HepG2 (cell line): ENCODE results near the gene PRPSAP1. TPM values are rescaled to one million over a fixed set of nuclear protein-coding genes. Genes with fewer than 3 reads are reported as not detected.

Experiments used
- AGO1 ChIP-seq: fragments of 200-400 bp; formaldehyde crosslinking; IDR thresholded peaks from 2 replicates; pipeline ENCODE4 v1.6.1; 2017; ENCODE audit warnings: mild to moderate bottlenecking, low read depth, low read length, moderate library complexity; ENCODE audit not compliant: poor library complexity, severe bottlenecking
- ATF4 ChIP-seq, 2 experiments: fragments of 450-650 bp in 1 of 2; sonication (generic) in 1 of 2; formaldehyde crosslinking; IDR thresholded peaks; 2 replicates each; pipeline versions ENCODE4 v1.5.0 to v1.8.0; 2020 to 2022; ENCODE audit warnings: mild to moderate bottlenecking in 1 of 2, missing genetic modification reagents in 1 of 2
- DNMT3B ChIP-seq: conservative IDR thresholded peaks from 2 replicates; pipeline ENCODE4 v1.6.1; 2016; ENCODE audit warnings: missing biosample characterization, control low read depth
- FOXO1 ChIP-seq: sonication (generic); formaldehyde crosslinking; IDR thresholded peaks from 2 replicates; pipeline ENCODE4 v1.4.0; 2020; ENCODE audit warnings: missing genetic modification reagents
- LBX2 ChIP-seq: sonication (generic); formaldehyde crosslinking; IDR thresholded peaks from 2 replicates; pipeline ENCODE4 v1.5.0; 2020; ENCODE audit warnings: missing genetic modification reagents, mild to moderate bottlenecking, borderline replicate concordance
- MXD1 ChIP-seq: sonication (generic); formaldehyde crosslinking; IDR thresholded peaks from 2 replicates; pipeline ENCODE4 v1.4.0; 2020; ENCODE audit warnings: mild to moderate bottlenecking, missing genetic modification reagents
- MXD4 ChIP-seq: IDR thresholded peaks from 2 replicates; pipeline ENCODE4 v1.6.1; 2016; ENCODE audit warnings: mild to moderate bottlenecking, missing biosample characterization, missing genetic modification reagents
- RORA ChIP-seq: sonication (generic); formaldehyde crosslinking; IDR thresholded peaks from 2 replicates; pipeline ENCODE4 v1.5.0; 2020; ENCODE audit warnings: mild to moderate bottlenecking, missing genetic modification reagents, moderate library complexity
- STAG1 ChIP-seq: sonication (generic); formaldehyde crosslinking; IDR thresholded peaks from 2 replicates; pipeline ENCODE4 v1.4.0; 2020; ENCODE audit warnings: missing genetic modification reagents
- TGIF2 ChIP-seq: IDR thresholded peaks from 2 replicates; pipeline ENCODE4 v1.6.1; 2016; ENCODE audit warnings: control low read depth, missing compliant biosample characterization
- ZGPAT ChIP-seq: IDR thresholded peaks from 2 replicates; pipeline ENCODE4 v1.6.1; 2016; ENCODE audit warnings: mild to moderate bottlenecking
- ZNF205 ChIP-seq: IDR thresholded peaks from 2 replicates; pipeline ENCODE4 v1.6.1; 2018; ENCODE audit warnings: missing biosample characterization, missing genetic modification reagents
- ZNF367 ChIP-seq: sonication (generic); formaldehyde crosslinking; IDR thresholded peaks from 2 replicates; pipeline ENCODE4 v1.4.0; 2020; ENCODE audit warnings: missing genetic modification reagents, borderline replicate concordance
- ZNF773 ChIP-seq: sonication (generic); formaldehyde crosslinking; IDR thresholded peaks from 2 replicates; pipeline ENCODE4 v1.4.0; 2020; ENCODE audit warnings: missing genetic modification reagents, borderline replicate concordance
- ZNF781 ChIP-seq: sonication (generic); formaldehyde crosslinking; IDR thresholded peaks from 2 replicates; pipeline ENCODE4 v1.5.1; 2020; ENCODE audit warnings: borderline replicate concordance, mild to moderate bottlenecking, missing genetic modification reagents; ENCODE audit errors: not compliant biosample characterization
- polyA plus RNA-seq, 8 experiments: library from polyadenylated mRNA; depleted of rRNA in 3 of 8; stranded (reverse) in 7 of 8; unstranded in 1 of 8; fragments of >200 nt; fragmentation: Illumina TruSeq in 4 of 8; extraction: Trizol in 4 of 8; gene quantifications; 2 replicates each; pipeline versions ENCODE4 v1.2.1 to v1.2.3, GENCODE V29; 2011 to 2016; ENCODE audit warnings: low read depth in 4 of 8, missing spikeins in 1 of 8, mixed read lengths in 1 of 8; ENCODE audit not compliant: insufficient read depth in 1 of 8
- total RNA-seq, 5 experiments: library from RNA; depleted of rRNA; stranded (reverse); fragments of >200 nt; fragmentation: Illumina TruSeq; extraction: Trizol; gene quantifications; 2 replicates each; pipeline ENCODE4 v1.2.3, GENCODE V29; 2016; ENCODE audit warnings: low read depth in 1 of 5
- TF ChIP-seq, protein P1 (sequence below): sonication (generic); formaldehyde crosslinking; IDR thresholded peaks from 2 replicates; pipeline ENCODE4 v1.5.0; 2020; ENCODE audit warnings: missing genetic modification reagents, mild to moderate bottlenecking, borderline replicate concordance
- TF ChIP-seq, protein P2 (sequence below): sonication (generic); formaldehyde crosslinking; IDR thresholded peaks from 2 replicates; pipeline ENCODE4 v1.5.0; 2020; ENCODE audit warnings: missing genetic modification reagents
- TF ChIP-seq, protein P3 (sequence below): sonication (generic); formaldehyde crosslinking; IDR thresholded peaks from 2 replicates; pipeline ENCODE4 v1.4.0; 2020; ENCODE audit warnings: missing genetic modification reagents
- TF ChIP-seq, protein P4 (sequence below): sonication (generic); formaldehyde crosslinking; IDR thresholded peaks from 2 replicates; pipeline ENCODE4 v1.4.0; 2020; ENCODE audit warnings: missing genetic modification reagents, mild to moderate bottlenecking, borderline replicate concordance

PRPSAP1 gene
- total and polyA plus RNA-seq, 2 of the 13 experiments (the other 11 are each of a cell fraction or from before 2014, with no cell fraction given) = 91.1 to 314 TPM

DNA sequence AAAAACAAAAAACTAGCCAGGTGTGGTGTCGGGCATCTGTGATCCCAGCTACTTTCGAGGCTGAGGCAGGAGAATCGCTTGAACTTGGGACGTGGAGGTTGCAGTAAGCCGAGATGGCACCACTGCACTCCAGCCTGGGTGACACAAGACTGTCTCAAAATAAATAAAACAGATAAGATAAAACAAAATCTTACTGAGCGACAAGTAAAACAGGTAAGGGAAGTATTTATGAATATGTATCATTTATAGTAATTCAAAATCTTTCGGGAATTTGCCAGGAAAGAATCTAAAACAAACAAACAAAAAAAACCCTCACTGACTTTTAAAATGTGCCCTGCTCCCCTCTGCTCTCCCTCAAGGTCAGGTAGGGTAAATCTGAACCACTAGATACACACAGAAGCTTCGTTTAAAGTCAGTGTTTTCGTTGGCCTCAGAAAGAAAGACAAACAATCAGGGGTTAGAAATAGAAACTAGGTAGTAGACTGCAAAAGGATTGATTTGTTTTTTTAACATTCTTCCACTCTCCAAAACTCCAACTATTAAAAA lies 2.1 kb downstream of the PRPSAP1 start (continued):
- TF ChIP-seq, protein P1, sequence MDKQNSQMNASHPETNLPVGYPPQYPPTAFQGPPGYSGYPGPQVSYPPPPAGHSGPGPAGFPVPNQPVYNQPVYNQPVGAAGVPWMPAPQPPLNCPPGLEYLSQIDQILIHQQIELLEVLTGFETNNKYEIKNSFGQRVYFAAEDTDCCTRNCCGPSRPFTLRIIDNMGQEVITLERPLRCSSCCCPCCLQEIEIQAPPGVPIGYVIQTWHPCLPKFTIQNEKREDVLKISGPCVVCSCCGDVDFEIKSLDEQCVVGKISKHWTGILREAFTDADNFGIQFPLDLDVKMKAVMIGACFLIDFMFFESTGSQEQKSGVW (CRISPR knock-in tag) = no peak
- no peak for TF ChIP-seq RORA (CRISPR knock-in tag)
- no peak; the same call in 1 of the 2 replicates for TF ChIP-seq ZNF205
- TF ChIP-seq ZGPAT (CRISPR knock-in tag) = peak; percentile 25; the same call in 1 of the 2 replicates
- TF ChIP-seq ATF4 (CRISPR knock-in tag; IDR thresholded peaks at IDR 0.05) = no peak; a peak in 1 of 4 replicates
- no peak; the same call in 1 of the 2 replicates for TF ChIP-seq STAG1 (CRISPR knock-in tag)
- 0 out of 2 replicates have a peak, but pooled peaks have one; percentile 33 for TF ChIP-seq ZNF367
- TF ChIP-seq, protein P2, sequence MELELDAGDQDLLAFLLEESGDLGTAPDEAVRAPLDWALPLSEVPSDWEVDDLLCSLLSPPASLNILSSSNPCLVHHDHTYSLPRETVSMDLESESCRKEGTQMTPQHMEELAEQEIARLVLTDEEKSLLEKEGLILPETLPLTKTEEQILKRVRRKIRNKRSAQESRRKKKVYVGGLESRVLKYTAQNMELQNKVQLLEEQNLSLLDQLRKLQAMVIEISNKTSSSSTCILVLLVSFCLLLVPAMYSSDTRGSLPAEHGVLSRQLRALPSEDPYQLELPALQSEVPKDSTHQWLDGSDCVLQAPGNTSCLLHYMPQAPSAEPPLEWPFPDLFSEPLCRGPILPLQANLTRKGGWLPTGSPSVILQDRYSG (CRISPR knock-in tag) = no peak; the same call in 1 of the 2 replicates
- TF ChIP-seq, protein P3, sequence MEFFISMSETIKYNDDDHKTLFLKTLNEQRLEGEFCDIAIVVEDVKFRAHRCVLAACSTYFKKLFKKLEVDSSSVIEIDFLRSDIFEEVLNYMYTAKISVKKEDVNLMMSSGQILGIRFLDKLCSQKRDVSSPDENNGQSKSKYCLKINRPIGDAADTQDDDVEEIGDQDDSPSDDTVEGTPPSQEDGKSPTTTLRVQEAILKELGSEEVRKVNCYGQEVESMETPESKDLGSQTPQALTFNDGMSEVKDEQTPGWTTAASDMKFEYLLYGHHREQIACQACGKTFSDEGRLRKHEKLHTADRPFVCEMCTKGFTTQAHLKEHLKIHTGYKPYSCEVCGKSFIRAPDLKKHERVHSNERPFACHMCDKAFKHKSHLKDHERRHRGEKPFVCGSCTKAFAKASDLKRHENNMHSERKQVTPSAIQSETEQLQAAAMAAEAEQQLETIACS (CRISPR knock-in tag) = no peak
- TF ChIP-seq ZNF773 (CRISPR knock-in tag) = no peak
- no peak for TF ChIP-seq LBX2 (CRISPR knock-in tag)
- TF ChIP-seq MXD1 (CRISPR knock-in tag) = no peak
- peak; percentile 53; the same call in 1 of the 2 replicates for TF ChIP-seq TGIF2
- TF ChIP-seq FOXO1 (CRISPR knock-in tag) = peak; percentile 77; the same call in 1 of the 2 replicates
- TF ChIP-seq MXD4 (CRISPR knock-in tag) = no peak
- no peak for TF ChIP-seq AGO1
- peak; percentile 72 for TF ChIP-seq ZNF781 (CRISPR knock-in tag)
- TF ChIP-seq, protein P4, sequence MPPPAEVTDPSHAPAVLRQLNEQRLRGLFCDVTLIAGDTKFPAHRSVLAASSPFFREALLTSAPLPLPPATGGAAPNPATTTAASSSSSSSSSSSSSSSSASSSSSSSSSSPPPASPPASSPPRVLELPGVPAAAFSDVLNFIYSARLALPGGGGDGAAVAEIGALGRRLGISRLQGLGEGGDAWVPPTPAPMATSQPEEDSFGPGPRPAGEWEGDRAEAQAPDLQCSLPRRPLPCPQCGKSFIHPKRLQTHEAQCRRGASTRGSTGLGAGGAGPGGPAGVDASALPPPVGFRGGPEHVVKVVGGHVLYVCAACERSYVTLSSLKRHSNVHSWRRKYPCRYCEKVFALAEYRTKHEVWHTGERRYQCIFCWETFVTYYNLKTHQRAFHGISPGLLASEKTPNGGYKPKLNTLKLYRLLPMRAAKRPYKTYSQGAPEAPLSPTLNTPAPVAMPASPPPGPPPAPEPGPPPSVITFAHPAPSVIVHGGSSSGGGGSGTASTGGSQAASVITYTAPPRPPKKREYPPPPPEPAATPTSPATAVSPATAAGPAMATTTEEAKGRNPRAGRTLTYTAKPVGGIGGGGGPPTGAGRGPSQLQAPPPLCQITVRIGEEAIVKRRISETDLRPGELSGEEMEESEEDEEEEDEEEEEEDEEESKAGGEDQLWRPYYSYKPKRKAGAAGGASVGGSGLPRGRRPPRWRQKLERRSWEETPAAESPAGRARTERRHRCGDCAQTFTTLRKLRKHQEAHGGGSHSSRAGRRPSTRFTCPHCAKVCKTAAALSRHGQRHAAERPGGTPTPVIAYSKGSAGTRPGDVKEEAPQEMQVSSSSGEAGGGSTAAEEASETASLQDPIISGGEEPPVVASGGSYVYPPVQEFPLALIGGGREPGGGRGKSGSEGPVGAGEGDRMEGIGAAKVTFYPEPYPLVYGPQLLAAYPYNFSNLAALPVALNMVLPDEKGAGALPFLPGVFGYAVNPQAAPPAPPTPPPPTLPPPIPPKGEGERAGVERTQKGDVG (CRISPR knock-in tag) = 0 out of 2 replicates have a peak, but pooled peaks have one; percentile 21
- TF ChIP-seq DNMT3B (CRISPR knock-in tag) = no peak
